IMR-90 (cell line): ENCODE measurements around the gene TIAM2. TPM values are rescaled to one million over a fixed set of nuclear protein-coding genes. Genes with fewer than 3 reads are reported as not detected.
A peak's percentile ranks its signal among the peaks of the same experiment; 100 is the strongest.

Experiments
- ATAC-seq: fragments of 200-7000 bp; cut with Tn5 transposase; 2 replicates; pipeline ENCODE4 v1.9.1; 2020; ENCODE audit warnings: low read depth, mild to moderate bottlenecking, moderate library complexity
- BruUV-seq: library from RNA; stranded (reverse); fragments of 400-500 nt; replicated peaks from 2 replicates; lab custom pipeline; 2021; lab: Mats Ljungman, UMichigan
- CTCF ChIA-PET: fragments of 300-600 bp; formaldehyde crosslinking; extraction: SDS; loops from one replicate; lab custom pipeline; 2021; ENCODE audit warnings: antibody characterized with exemption; lab: Yijun Ruan, JAX
- POLR2A ChIA-PET: fragments of 300-600 bp; sonication (Branson Sonifier 250); formaldehyde crosslinking; loops from one replicate; lab custom pipeline; 2022; ENCODE audit warnings: antibody characterized with exemption; ENCODE audit not compliant: unreplicated experiment; lab: Charles Lee
- DNase-seq: peaks from one replicate; pipeline ENCODE4 v3.0.0; 2013
- H2AFZ ChIP-seq: replicated peaks from 2 replicates; pipeline ENCODE3; 2013; ENCODE audit warnings: low read length, mild to moderate bottlenecking; ENCODE audit not compliant: poor library complexity
- H2AK5ac ChIP-seq: 2 replicates; pipeline ENCODE4 v1.6.1; 2013; ENCODE audit warnings: low read depth, low read length, inconsistent platforms
- H2AK9ac ChIP-seq: replicated peaks from 2 replicates; pipeline ENCODE3; 2013; ENCODE audit warnings: mild to moderate bottlenecking, low read depth, low read length, moderate library complexity; ENCODE audit not compliant: poor library complexity
- H2BK120ac ChIP-seq: 2 replicates; pipeline ENCODE4 v1.6.1; 2013; ENCODE audit warnings: low read depth, low read length, inconsistent platforms
- H2BK15ac ChIP-seq: 3 replicates; pipeline ENCODE4 v1.6.1; 2013; ENCODE audit warnings: low read depth, low read length, inconsistent platforms
- H2BK20ac ChIP-seq: 2 replicates; pipeline ENCODE4 v1.6.1; 2013; ENCODE audit warnings: low read depth, mild to moderate bottlenecking, inconsistent platforms, low read length, moderate library complexity
- H2BK5ac ChIP-seq: 2 replicates; pipeline ENCODE4 v1.6.1; 2013; ENCODE audit warnings: mild to moderate bottlenecking, low read depth, low read length, inconsistent platforms; ENCODE audit not compliant: poor library complexity, severe bottlenecking
- H3K14ac ChIP-seq: replicated peaks from 2 replicates; pipeline ENCODE4 v1.6.1; 2013; ENCODE audit warnings: low read depth, low read length, inconsistent platforms
- H3K18ac ChIP-seq: 2 replicates; pipeline ENCODE4 v1.6.1; 2013; ENCODE audit warnings: low read depth, low read length, control low read depth
- H3K23ac ChIP-seq: 2 replicates; pipeline ENCODE4 v1.6.1; 2013; ENCODE audit warnings: low read depth, low read length, inconsistent platforms
- H3K27ac ChIP-seq: 2 replicates; pipeline ENCODE4 v1.5.1; 2013; ENCODE audit warnings: mild to moderate bottlenecking, control low read depth, low read length; ENCODE audit not compliant: insufficient read depth
- H3K27me3 ChIP-seq: 2 replicates; pipeline ENCODE4 v1.6.1; 2013; ENCODE audit warnings: low read length; ENCODE audit not compliant: control insufficient read depth, insufficient read depth
- H3K36me3 ChIP-seq: 2 replicates; pipeline ENCODE4 v1.6.1; 2013; ENCODE audit warnings: low read length, mixed read lengths; ENCODE audit not compliant: control insufficient read depth, insufficient read depth
- H3K4ac ChIP-seq: 2 replicates; pipeline ENCODE4 v1.6.1; 2013; ENCODE audit warnings: low read depth, low read length, inconsistent platforms
- H3K4me1 ChIP-seq: 2 replicates; pipeline ENCODE4 v1.6.1; 2013; ENCODE audit warnings: low read length, mixed read lengths; ENCODE audit not compliant: control insufficient read depth, insufficient read depth
- H3K4me2 ChIP-seq: 2 replicates; pipeline ENCODE4 v1.6.1; 2013; ENCODE audit warnings: low read depth, mild to moderate bottlenecking, control low read depth, low read length, moderate library complexity
- H3K4me3 ChIP-seq: 2 replicates; pipeline ENCODE4 v1.5.1; 2013; ENCODE audit warnings: low read depth, mild to moderate bottlenecking, control low read depth, low read length, moderate library complexity; ENCODE audit not compliant: insufficient read depth
- H3K56ac ChIP-seq: 2 replicates; pipeline ENCODE4 v1.6.1; 2013; ENCODE audit warnings: low read length, inconsistent platforms; ENCODE audit not compliant: insufficient read depth; ENCODE audit errors: extremely low read depth
- H3K79me1 ChIP-seq, 2 experiments: 2 replicates each; pipeline ENCODE4 v1.6.1; 2013; ENCODE audit warnings: low read length in 2 of 2, inconsistent platforms in 1 of 2, low read depth in 1 of 2
- H3K9ac ChIP-seq: 2 replicates; pipeline ENCODE4 v1.6.1; 2013; ENCODE audit warnings: low read depth, low read length, control low read depth
- H3K9me1 ChIP-seq: 2 replicates; pipeline ENCODE4 v1.6.1; 2013; ENCODE audit warnings: low read length, inconsistent platforms; ENCODE audit not compliant: insufficient read depth
- H3K9me3 ChIP-seq: 2 replicates; pipeline ENCODE4 v1.6.1; 2013; ENCODE audit warnings: low read length; ENCODE audit not compliant: control insufficient read depth, insufficient read depth
- H4K20me1 ChIP-seq: 2 replicates; pipeline ENCODE4 v1.6.1; 2013; ENCODE audit warnings: low read length, inconsistent platforms; ENCODE audit not compliant: insufficient read depth
- H4K5ac ChIP-seq: 2 replicates; pipeline ENCODE4 v1.6.1; 2013; ENCODE audit warnings: mild to moderate bottlenecking, low read depth, low read length, control low read depth
- H4K8ac ChIP-seq, 2 experiments: 2 replicates each; pipeline ENCODE4 v1.6.1; 2013; ENCODE audit warnings: low read depth in 2 of 2, low read length in 2 of 2, control low read depth in 1 of 2, inconsistent platforms in 1 of 2
- H4K91ac ChIP-seq: 2 replicates; pipeline ENCODE4 v1.6.1; 2013; ENCODE audit warnings: low read depth, low read length, inconsistent platforms; ENCODE audit not compliant: insufficient read depth
- RFX5 ChIP-seq: IDR thresholded peaks from 2 replicates; pipeline ENCODE4 v1.8.0; 2012; ENCODE audit warnings: low read depth, mild to moderate bottlenecking, low read length, moderate library complexity
- WGBS, 2 experiments: methylation state at CpG; one replicate each; pipeline versions ENCODE4 v1.1.5 to v1.1.7; 2013; ENCODE audit warnings: missing lambda C conversion rate in 2 of 2; ENCODE audit not compliant: insufficient read length in 1 of 2; ENCODE audit errors: extremely low coverage in 2 of 2; 5-methylcytosine and 5-hydroxymethylcytosine counted together
- dilution Hi-C: fragments of 300-500 bp; cut with HindIII; formaldehyde crosslinking; loops from one replicate; pipeline ENCODE4 v1.14.3; 2018; ENCODE audit warnings: low sequenced_read_pairs; ENCODE audit not compliant: unreplicated experiment
- in situ Hi-C: fragments of 300-500 bp; cut with MboI; formaldehyde crosslinking; loops from 3 replicates; pipeline ENCODE4 v1.14.3; 2019; ENCODE audit warnings: low sequenced_read_pairs, inconsistent platforms, mixed read lengths
- intact Hi-C: fragments of 100-400 bp; cut with micrococcal nuclease; formaldehyde crosslinking; loops from 2 replicates; pipeline ENCODE4 v1.10.0; 2022
- polyA plus RNA-seq, 3 experiments: library from polyadenylated mRNA; depleted of rRNA; stranded (reverse); fragments of >200 nt; gene quantifications; 2 replicates each; pipeline ENCODE4 v1.2.3, GENCODE V29; 2012; ENCODE audit warnings: low replicate concordance in 1 of 3
- total RNA-seq: library from RNA; depleted of rRNA; stranded (reverse); fragments of >200 nt; gene quantifications from 2 replicates; pipeline ENCODE4 v1.2.3, GENCODE V29; 2012

Gene TIAM2
- total and polyA plus RNA-seq, 2 of the 4 experiments (the other 2 are of a cell fraction): 3.1 to 4.7 TPM

GRCh38 chr6:155121699-155122098, 126.6 kb downstream of the TIAM2 start:
- no TSS peak for BruUV-seq
- H4K20me1 ChIP-seq: no peaks in the 10 kb centered on the region
- H2AFZ ChIP-seq: peak overlapping the region; percentile 82
- H2BK120ac ChIP-seq: peak overlapping the region; percentile 23
- intact Hi-C loops (no loop called here), dilution Hi-C loops (no loop called here), in situ Hi-C loops (no loop called here)
- H4K5ac ChIP-seq: peak overlapping the region; percentile 70; the same call in 1 of the 2 replicates
- WGBS, 2 experiments: 30% methylated on average over 5 of the region's 11 CpGs; no CpG with 5 or more reads in 1 of the 2 experiments
- peak overlapping the region; percentile 50; the same call in 1 of the 2 replicates for H3K18ac ChIP-seq
- H4K91ac ChIP-seq: peak overlapping the region; percentile 11; the same call in 1 of the 2 replicates
- H3K36me3 ChIP-seq: no peaks in the 10 kb centered on the region
- H4K8ac ChIP-seq: peak overlapping the region in 1 of 2 experiments; percentile 74; a peak in 1 of 4 replicates
- H3K23ac ChIP-seq: no peak overlapping the region
- H3K4me2 ChIP-seq: peak overlapping the region; percentile 68
- H3K9me3 ChIP-seq: 0 out of 2 replicates have a peak, but pooled peaks cover 3% of the 10 kb centered on the region
- peak overlapping the region; percentile 62 for H3K14ac ChIP-seq
- TF ChIP-seq RFX5: no peak
- H3K27ac ChIP-seq: no peak overlapping the region
- no peak overlapping the region for H2AK5ac ChIP-seq
- H3K4me1 ChIP-seq: peaks cover 10% of the 10 kb centered on the region
- POLR2A ChIA-PET: no interaction called here
- no peak overlapping the region for H2BK5ac ChIP-seq
- peaks cover 0 to 7% of the 10 kb centered on the region in 2 experiments; a peak in 2 of 4 replicates for H3K79me1 ChIP-seq
- H3K4ac ChIP-seq: peak overlapping the region; percentile 70; the same call in 1 of the 2 replicates
- peaks cover 7% of the 10 kb centered on the region for H3K9me1 ChIP-seq
- no peak overlapping the region; the same call in 1 of the 2 replicates for H3K56ac ChIP-seq
- CTCF ChIA-PET: interaction anchor here (0.7 kb wide), 1 partner anchor 10 kb away, joined by 3 read pairs; no protein-coding TSS in a partner anchor
- no peak for DNase-seq
- no peak overlapping the region for H3K4me3 ChIP-seq
- peak; percentile 22; the same call in 1 of the 2 replicates for ATAC-seq
- peak overlapping the region; percentile 60 for H2AK9ac ChIP-seq
- peak overlapping the region; percentile 3; the same call in 1 of the 3 replicates for H2BK15ac ChIP-seq
- H2BK20ac ChIP-seq: peak overlapping the region; percentile 44
- H3K27me3 ChIP-seq: no peaks in the 10 kb centered on the region
- no peak overlapping the region for H3K9ac ChIP-seq
